ENCODE data around the gene DCAF11. TPM values are rescaled to one million over a fixed set of nuclear protein-coding genes. Genes with fewer than 3 reads are reported as not detected.

The DCAF11 gene
- total RNA-seq, 1 experiment from 2014 or later, result 68.2 TPM

DNA sequence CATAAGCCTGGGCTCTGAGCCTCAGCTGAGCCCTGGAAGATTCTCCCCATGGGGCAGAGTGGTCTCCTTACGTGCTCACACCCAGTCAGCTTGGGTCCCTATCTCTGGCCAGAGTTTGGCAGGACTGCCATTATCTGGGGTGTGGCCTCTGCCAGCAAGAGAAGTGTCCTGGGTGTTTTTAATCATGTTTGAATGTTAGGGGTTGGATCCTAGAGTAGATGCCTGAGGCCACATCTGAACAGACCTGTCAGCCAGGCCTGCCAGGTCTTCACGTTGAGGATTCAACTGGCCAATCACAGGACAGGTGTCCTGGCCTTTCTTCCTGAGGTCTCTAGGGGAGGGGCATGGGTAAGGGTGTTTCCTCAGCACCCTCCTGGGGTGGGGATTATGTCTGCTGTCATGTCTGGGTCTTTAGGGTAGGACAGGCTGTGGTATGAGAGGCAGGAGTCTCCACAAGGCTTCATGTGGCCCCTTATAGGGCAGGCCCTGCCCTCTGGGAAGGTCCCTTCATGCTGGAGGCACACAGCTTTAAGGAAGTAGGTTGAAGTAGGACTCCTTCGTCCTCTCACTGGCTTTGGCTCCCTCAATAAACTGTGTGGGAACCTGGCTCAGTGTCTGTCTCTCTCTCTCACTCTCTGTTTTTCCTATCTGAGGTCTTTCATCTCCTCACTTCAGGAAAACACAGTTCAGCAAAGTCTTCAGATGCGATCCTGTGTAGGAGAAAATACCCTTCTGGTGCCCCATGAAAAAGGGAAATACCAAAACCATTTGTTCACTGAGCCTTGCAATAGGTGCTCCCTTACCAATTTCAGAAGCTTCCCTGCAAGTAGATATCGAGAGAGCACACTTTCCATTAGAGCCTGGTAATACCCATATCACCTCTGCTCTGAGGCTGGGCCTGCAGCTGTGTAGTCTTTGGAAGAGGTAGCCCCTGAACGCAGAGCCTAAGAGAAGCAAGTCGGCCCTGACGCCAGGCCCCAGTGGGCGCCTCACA, 9.1 kb downstream of the DCAF11 start:
- no peaks in the 10 kb centered on the region for H3K9me2 ChIP-seq (replicated peaks; ENCODE audit: low read length)
- CTCF ChIA-PET, result no interaction called here
- H3K79me2 ChIP-seq (ENCODE audit: low read length), result no peaks in the 10 kb centered on the region
- H3K4me2 ChIP-seq (ENCODE audit: low read length), result no peak overlapping the region
- no peaks in the 10 kb centered on the region for H3K27me3 ChIP-seq (ENCODE audit: low read length)
- no peak for ATAC-seq
- intact Hi-C loops (cut with micrococcal nuclease), result no loop called here
- H2AFZ ChIP-seq (ENCODE audit: low read length), result no peak overlapping the region
- BruUV-seq (replicated peaks), result TSS peak; percentile 30
- H3K4me3 ChIP-seq (ENCODE audit: low read length), result no peak overlapping the region
- no peak for DNase-seq
- H3K27ac ChIP-seq (ENCODE audit: low read length), result no peak overlapping the region
- TF ChIP-seq EZH2 (IDR thresholded peaks at IDR 0.05; ENCODE audit: low read length, unreplicated experiment) (no peak), EZH2phosphoT487 (IDR thresholded peaks at IDR 0.05; ENCODE audit: borderline replicate concordance, low read length) (no peak), CTCF (conservative IDR thresholded peaks at IDR 0.05; ENCODE audit: low read depth, low read length) (no peak)
- POLR2A ChIA-PET (ENCODE audit: unreplicated experiment), result interaction anchor here (0.5 kb wide), 1 partner anchor 44 kb away, joined by 5 read pairs; no protein-coding TSS in a partner anchor
- H4K20me1 ChIP-seq (ENCODE audit: low read length), result no peaks in the 10 kb centered on the region
- no peaks in the 10 kb centered on the region for H3K4me1 ChIP-seq (ENCODE audit: insufficient read depth, low read length)
- peaks cover 7% of the 10 kb centered on the region for H3K36me3 ChIP-seq (ENCODE audit: low read depth, low read length)
- H3K9ac ChIP-seq (ENCODE audit: low read length), result no peak overlapping the region
- no peaks in the 10 kb centered on the region for H3K9me3 ChIP-seq (ENCODE audit: low read length)
- H3F3A ChIP-seq (ENCODE audit: low read length, unreplicated experiment), result no peaks in the 10 kb centered on the region

DNA sequence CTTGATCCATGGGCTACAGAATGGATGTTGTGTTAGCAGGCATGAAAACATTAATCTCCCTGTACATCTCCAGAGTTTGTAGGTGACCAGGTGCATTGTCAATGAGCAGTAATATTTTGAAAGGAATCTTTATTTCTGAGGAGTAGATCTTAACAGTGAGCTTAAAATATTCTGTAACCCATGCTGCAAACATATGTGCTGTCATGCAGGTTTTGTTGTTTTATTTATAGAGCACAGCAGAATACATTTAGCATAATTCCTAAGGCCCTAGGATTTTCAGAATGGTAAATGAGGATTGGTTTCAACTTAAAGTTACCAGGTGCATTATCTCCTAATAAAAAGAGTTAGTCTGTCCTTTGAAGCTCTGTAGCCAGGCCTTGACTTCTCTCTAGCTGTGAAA, 12.4 kb downstream of the DCAF11 start:
- H4K20me1 ChIP-seq (ENCODE audit: low read length), result no peaks in the 10 kb centered on the region
- ChIA-PET CTCF (interaction anchor here (0.7 kb wide), 1 partner anchor 18 kb away, joined by 3 read pairs; no protein-coding TSS in a partner anchor), POLR2A (ENCODE audit: unreplicated experiment) (no interaction called here)
- no peak overlapping the region for H3K4me2 ChIP-seq (ENCODE audit: low read length)
- H3F3A ChIP-seq (ENCODE audit: low read length, unreplicated experiment), result no peaks in the 10 kb centered on the region
- no peak for DNase-seq
- no peak overlapping the region for H3K27ac ChIP-seq (ENCODE audit: low read length)
- no peak overlapping the region for H2AFZ ChIP-seq (ENCODE audit: low read length)
- no peak overlapping the region for H3K4me3 ChIP-seq (ENCODE audit: low read length)
- H3K9ac ChIP-seq (ENCODE audit: low read length), result no peak overlapping the region
- H3K9me3 ChIP-seq (ENCODE audit: low read length), result no peaks in the 10 kb centered on the region
- no peaks in the 10 kb centered on the region; the same call in 1 of the 2 replicates for H3K36me3 ChIP-seq (ENCODE audit: low read depth, low read length)
- no TSS peak for BruUV-seq (replicated peaks)
- H3K4me1 ChIP-seq (ENCODE audit: insufficient read depth, low read length), result no peaks in the 10 kb centered on the region
- H3K9me2 ChIP-seq (replicated peaks; ENCODE audit: low read length), result no peaks in the 10 kb centered on the region
- ATAC-seq, result no peak
- H3K27me3 ChIP-seq (ENCODE audit: low read length), result no peaks in the 10 kb centered on the region
- intact Hi-C loops (cut with micrococcal nuclease), result no loop called here
- TF ChIP-seq CTCF (conservative IDR thresholded peaks at IDR 0.05; ENCODE audit: low read depth, low read length) (no peak), EZH2 (IDR thresholded peaks at IDR 0.05; ENCODE audit: low read length, unreplicated experiment) (no peak), EZH2phosphoT487 (IDR thresholded peaks at IDR 0.05; ENCODE audit: borderline replicate concordance, low read length) (no peak)
- H3K79me2 ChIP-seq (ENCODE audit: low read length), result no peaks in the 10 kb centered on the region

DNA sequence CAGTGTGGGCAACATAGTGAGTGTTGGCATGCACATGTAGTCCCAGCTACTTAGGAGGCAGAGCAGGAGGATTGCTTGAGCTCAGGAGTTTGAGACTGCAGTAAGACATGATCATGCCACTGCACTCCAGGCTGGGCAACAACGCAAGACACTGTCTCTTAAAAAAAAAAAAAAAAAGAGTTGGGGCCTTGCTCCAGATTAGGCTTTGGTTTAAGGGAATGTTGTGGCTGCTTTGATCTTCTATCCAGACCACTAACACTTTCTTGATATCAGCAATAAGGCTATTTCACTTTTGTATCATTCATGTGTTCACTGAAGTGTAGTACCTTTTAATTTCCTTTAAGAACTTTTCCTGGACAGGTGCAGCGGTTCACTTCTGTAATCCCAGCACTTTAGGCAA, 13.1 kb downstream of the DCAF11 start:
- intact Hi-C loops (cut with micrococcal nuclease), result no loop called here
- ATAC-seq (no peak), DNase-seq (no peak)
- POLR2A ChIA-PET (ENCODE audit: unreplicated experiment), result no interaction called here
- no peak for TF ChIP-seq EZH2phosphoT487 (IDR thresholded peaks at IDR 0.05; ENCODE audit: borderline replicate concordance, low read length)
- TF ChIP-seq CTCF (conservative IDR thresholded peaks at IDR 0.05; ENCODE audit: low read depth, low read length), result no peak
- no peak for TF ChIP-seq EZH2 (IDR thresholded peaks at IDR 0.05; ENCODE audit: low read length, unreplicated experiment)
- Histone ChIP-seq H3K4me2 (ENCODE audit: low read length) (no peak overlapping the region), H3K79me2 (ENCODE audit: low read length) (no peaks in the 10 kb centered on the region), H3K9me2 (replicated peaks; ENCODE audit: low read length) (no peaks in the 10 kb centered on the region), H4K20me1 (ENCODE audit: low read length) (no peaks in the 10 kb centered on the region), H3K27ac (ENCODE audit: low read length) (no peak overlapping the region), H3K4me3 (ENCODE audit: low read length) (no peak overlapping the region), H3K36me3 (ENCODE audit: low read depth, low read length) (no peaks in the 10 kb centered on the region; the same call in 1 of the 2 replicates), H3F3A (ENCODE audit: low read length, unreplicated experiment) (no peaks in the 10 kb centered on the region), H3K9ac (ENCODE audit: low read length) (no peak overlapping the region), H3K27me3 (ENCODE audit: low read length) (no peaks in the 10 kb centered on the region), H3K9me3 (ENCODE audit: low read length) (no peaks in the 10 kb centered on the region), H3K4me1 (ENCODE audit: insufficient read depth, low read length) (no peaks in the 10 kb centered on the region), H2AFZ (ENCODE audit: low read length) (no peak overlapping the region)
- BruUV-seq (replicated peaks), result no TSS peak
- CTCF ChIA-PET, result no interaction called here
